K562 (cell line): Measurements from ENCODE around the gene SMAD5. TPM values are rescaled to one million over a fixed set of nuclear protein-coding genes. Genes with fewer than 3 reads are reported as not detected.

Experiments used
- ATAC-seq: fragments of 200-7000 bp; cut with Tn5 transposase; 3 replicates; pipeline ENCODE4 v1.9.1; 2020; ENCODE audit warnings: moderate library complexity
- BruUV-seq: library from RNA; stranded (reverse); fragments of 400-500 nt; replicated peaks from 2 replicates; lab custom pipeline; 2021; lab: Mats Ljungman, UMichigan
- CTCF ChIA-PET: fragments of 300-600 bp; formaldehyde crosslinking; extraction: SDS; loops from one replicate; lab custom pipeline; 2021; ENCODE audit warnings: low intra/inter-chr PET ratio; lab: Yijun Ruan, JAX
- POLR2A ChIA-PET: fragments of 300-600, 350-650 bp; sonication (Branson Sonifier 250); formaldehyde crosslinking; extraction: SDS; loops from one replicate; lab custom pipeline; 2021; ENCODE audit warnings: antibody characterized with exemption, inconsistent platforms; lab: Yijun Ruan, JAX
- DNase-seq, 4 experiments: peaks; one replicate each; pipeline versions ENCODE4 v3.0.0 to v3.0.0-alpha.2; 2011 to 2018; ENCODE audit warnings: low spot score in 3 of 4, mixed read lengths in 3 of 4; ENCODE audit errors: extremely low read depth in 1 of 4
- FAIRE-seq: peaks from 2 replicates; lab custom pipeline; 2011; peaks lifted over from hg19 to GRCh38; lab: Jason Lieb, UNC
- H2AFZ ChIP-seq: 2 replicates; pipeline ENCODE4 v1.6.0; 2011; ENCODE audit warnings: low read depth, low read length, control low read depth, inconsistent platforms
- H3K27ac ChIP-seq: fragments of 200-600 bp; 3 replicates; pipeline ENCODE4 v1.8.0; 2011; ENCODE audit warnings: low read depth, mild to moderate bottlenecking, control low read depth, inconsistent platforms, low read length, moderate library complexity, mixed read lengths; ENCODE audit errors: extremely low read depth
- H3K27me3 ChIP-seq, 2 experiments: fragments of 300-600 bp in 1 of 2; 2 replicates in 1 of 2; 3 replicates in 1 of 2; pipeline versions ENCODE4 v1.6.0 to v1.8.0; 2011; ENCODE audit warnings: inconsistent platforms in 2 of 2, low read length in 2 of 2, mild to moderate bottlenecking in 1 of 2, mixed read lengths in 1 of 2, moderate library complexity in 1 of 2; ENCODE audit not compliant: control insufficient read depth in 2 of 2, insufficient read depth in 2 of 2
- H3K36me3 ChIP-seq: fragments of 300-600 bp; 3 replicates; pipeline ENCODE4 v1.8.0; 2011; ENCODE audit warnings: mild to moderate bottlenecking, low read length, inconsistent platforms; ENCODE audit not compliant: control insufficient read depth, insufficient read depth
- H3K4me1 ChIP-seq, 2 experiments: fragments of 200-600 bp in 1 of 2; replicated peaks in 1 of 2; 2 replicates in 1 of 2; 3 replicates in 1 of 2; pipeline versions ENCODE4 v1.5.1 to v1.8.0; 2011; ENCODE audit warnings: inconsistent platforms in 2 of 2, low read length in 2 of 2, mild to moderate bottlenecking in 1 of 2, mixed read lengths in 1 of 2, moderate library complexity in 1 of 2; ENCODE audit not compliant: control insufficient read depth in 2 of 2, insufficient read depth in 2 of 2
- H3K4me2 ChIP-seq: 2 replicates; pipeline ENCODE4 v1.6.1; 2011; ENCODE audit warnings: low read length, control low read depth, inconsistent platforms, mixed read lengths; ENCODE audit not compliant: insufficient read depth
- H3K4me3 ChIP-seq: fragments of 200-600 bp; sonication (generic), shearing (Covaris generic); 2 replicates; pipeline ENCODE4 v1.5.1; 2016; ENCODE audit warnings: control low read depth, inconsistent platforms
- H3K79me2 ChIP-seq: fragments of 200-600 bp; 3 replicates; pipeline ENCODE4 v1.8.0; 2011; ENCODE audit warnings: low read length, inconsistent platforms; ENCODE audit not compliant: control insufficient read depth, insufficient read depth
- H3K9ac ChIP-seq, 2 experiments: 2 replicates each; pipeline versions ENCODE4 v1.6.0 to v1.6.1; 2011; ENCODE audit warnings: low read depth in 2 of 2, low read length in 2 of 2, control low read depth in 1 of 2, inconsistent platforms in 1 of 2, mild to moderate bottlenecking in 1 of 2, mixed read lengths in 1 of 2; ENCODE audit not compliant: insufficient read depth in 1 of 2
- H3K9me1 ChIP-seq: one replicate; pipeline ENCODE4 v1.6.0; 2011; ENCODE audit warnings: inconsistent platforms, mild to moderate bottlenecking, low read length, moderate library complexity; ENCODE audit not compliant: control insufficient read depth, insufficient read depth
- H3K9me3 ChIP-seq: replicated peaks from 2 replicates; pipeline ENCODE4 v1.5.1; 2011; ENCODE audit warnings: low read depth, low read length, inconsistent platforms; ENCODE audit not compliant: control insufficient read depth, insufficient read depth
- H4K20me1 ChIP-seq: replicated peaks from 2 replicates; pipeline ENCODE4 v1.6.1; 2011; ENCODE audit warnings: low read length, inconsistent platforms, mixed read lengths; ENCODE audit not compliant: control insufficient read depth, insufficient read depth
- MAFG ChIP-seq: fragments of 450-650 bp; conservative IDR thresholded peaks from 2 replicates; pipeline ENCODE4 v1.6.1; 2016; ENCODE audit warnings: missing genetic modification characterization, missing compliant biosample characterization
- MXI1 ChIP-seq: IDR thresholded peaks from 2 replicates; pipeline ENCODE4 v1.6.1; 2011; ENCODE audit warnings: low read depth, mild to moderate bottlenecking, improper control_type of control experiment, low read length
- MYNN ChIP-seq, 2 experiments: sonication (generic); formaldehyde crosslinking in 1 of 2; IDR thresholded peaks; 2 replicates each; pipeline versions ENCODE4 v1.5.0 to v1.6.1; 2016 to 2020; ENCODE audit warnings: antibody characterized with exemption in 1 of 2, missing genetic modification reagents in 1 of 2
- NCOA2 ChIP-seq, 2 experiments: fragments of 450-650 bp; IDR thresholded peaks; 2 replicates each; pipeline ENCODE4 v1.6.1; 2018; ENCODE audit warnings: mild to moderate bottlenecking in 2 of 2, moderate library complexity in 1 of 2; ENCODE audit not compliant: partially characterized antibody in 2 of 2
- PHB ChIP-seq: fragments of 250-450 bp; sonication (Bioruptor Pico); IDR thresholded peaks from 2 replicates; pipeline ENCODE4 v1.5.0; 2021
- PHF20 ChIP-seq: fragments of 450-650 bp; IDR thresholded peaks from 2 replicates; pipeline ENCODE4 v1.6.1; 2018; ENCODE audit not compliant: partially characterized antibody
- PURB ChIP-seq: sonication (generic); formaldehyde crosslinking; IDR thresholded peaks from 2 replicates; pipeline ENCODE4 v1.9.0; 2021; ENCODE audit warnings: low read depth, mild to moderate bottlenecking, missing genetic modification reagents
- RBM15 ChIP-seq: fragments of 200-400 bp; formaldehyde crosslinking; IDR thresholded peaks from 2 replicates; pipeline ENCODE4 v1.6.1; 2018; ENCODE audit warnings: mild to moderate bottlenecking, low read length, moderate library complexity; ENCODE audit not compliant: insufficient read depth
- RFX7 ChIP-seq: fragments of 250-450 bp; sonication (Bioruptor Pico); IDR thresholded peaks from 2 replicates; pipeline ENCODE4 v1.5.1; 2021; ENCODE audit warnings: mild to moderate bottlenecking
- SAFB ChIP-seq: fragments of 200-400 bp; formaldehyde crosslinking; IDR thresholded peaks from 2 replicates; pipeline ENCODE4 v1.6.1; 2017; ENCODE audit warnings: low read depth, low read length, borderline replicate concordance
- SETDB1 ChIP-seq: IDR thresholded peaks from one replicate; pipeline ENCODE4 v1.6.1; 2012; ENCODE audit warnings: low read length, control low read depth, inconsistent platforms
- SIRT6 ChIP-seq: IDR thresholded peaks from one replicate; pipeline ENCODE4 v1.6.1; 2012; ENCODE audit warnings: low read depth, mild to moderate bottlenecking, control low read depth, inconsistent platforms, low read length, moderate library complexity
- SIX5 ChIP-seq, 2 experiments: IDR thresholded peaks; 2 replicates each; pipeline ENCODE4 v1.6.1; 2011; ENCODE audit warnings: low read length in 2 of 2, borderline replicate concordance in 1 of 2, low read depth in 1 of 2, mild to moderate bottlenecking in 1 of 2, moderate library complexity in 1 of 2; ENCODE audit not compliant: insufficient read depth in 1 of 2
- STAT5B ChIP-seq: fragments of 250-450 bp; sonication (Bioruptor Pico); IDR thresholded peaks from 2 replicates; pipeline ENCODE4 v1.8.0; 2021; ENCODE audit warnings: mild to moderate bottlenecking, inconsistent platforms
- TAF15 ChIP-seq: fragments of 200-400 bp; formaldehyde crosslinking; IDR thresholded peaks from 2 replicates; pipeline ENCODE4 v1.6.1; 2017; ENCODE audit warnings: mild to moderate bottlenecking, low read depth, low read length, moderate library complexity
- TOE1 ChIP-seq, 2 experiments: fragments of 450-650 bp in 1 of 2; sonication (generic) in 1 of 2; formaldehyde crosslinking in 1 of 2; IDR thresholded peaks; 2 replicates each; pipeline versions ENCODE4 v1.7.1 to v1.8.0; 2016 to 2022; ENCODE audit warnings: borderline replicate concordance in 2 of 2, mild to moderate bottlenecking in 2 of 2, antibody characterized with exemption in 1 of 2, inconsistent platforms in 1 of 2, low read depth in 1 of 2, missing genetic modification reagents in 1 of 2, moderate library complexity in 1 of 2
- ZFP91 ChIP-seq: sonication (generic); formaldehyde crosslinking; IDR thresholded peaks from 2 replicates; pipeline ENCODE4 v1.8.0; 2022; ENCODE audit warnings: mild to moderate bottlenecking, missing genetic modification reagents
- ZNF146 ChIP-seq: IDR thresholded peaks from one replicate; pipeline ENCODE4 v1.6.1; 2018; ENCODE audit warnings: missing compliant biosample characterization; ENCODE audit not compliant: unreplicated experiment
- ZNF316 ChIP-seq: fragments of 450-650 bp; IDR thresholded peaks from 2 replicates; pipeline ENCODE4 v1.6.1; 2016
- ZNF384 ChIP-seq: IDR thresholded peaks from 2 replicates; pipeline ENCODE4 v1.6.1; 2012; ENCODE audit warnings: low read depth, low read length, improper control_type of control experiment
- WGBS: fragments of 100-300 bp; shearing (Covaris generic); methylation state at CpG from one replicate; pipeline ENCODE4 v1.1.6; 2016; ENCODE audit warnings: low coverage, mixed read lengths; ENCODE audit not compliant: insufficient coverage; ENCODE audit errors: missing lambda C conversion rate; 5-methylcytosine and 5-hydroxymethylcytosine counted together
- in situ Hi-C: fragments of 300-500 bp; cut with MboI; formaldehyde crosslinking; loops from 4 replicates; pipeline ENCODE4 v1.15.0; 2018; ENCODE audit warnings: inconsistent platforms, mixed read lengths
- intact Hi-C: fragments of 100-400 bp; cut with micrococcal nuclease; formaldehyde crosslinking; loops from 2 replicates; pipeline ENCODE4 v1.14.2; 2022
- polyA plus RNA-seq, 8 experiments: library from polyadenylated mRNA; depleted of rRNA in 4 of 8; stranded (reverse) in 5 of 8; unstranded in 3 of 8; fragments of >200 nt; fragmentation: Nextera tagmentation in 2 of 8; fragmentation: Illumina TruSeq in 1 of 8; extraction: Ambion mirVana in 2 of 8; extraction: Trizol in 1 of 8; gene quantifications; 2 replicates each; pipeline versions ENCODE4 v1.2.1 to v1.2.3, GENCODE V29; 2011 to 2014; ENCODE audit warnings: inconsistent platforms in 1 of 8, missing spikeins in 1 of 8
- total RNA-seq, 7 experiments: library from RNA; depleted of rRNA in 6 of 7; stranded (reverse); fragments of >200 nt in 6 of 7; fragmentation: Illumina TruSeq in 2 of 7; extraction: Trizol in 2 of 7; gene quantifications; 2 replicates each; pipeline versions ENCODE4 v1.2.1 to v1.2.3, GENCODE V29; 2011 to 2021; ENCODE audit warnings: low replicate concordance in 1 of 7

Gene SMAD5
- total and polyA plus RNA-seq, 9 of the 15 experiments (the other 6 are each of a cell fraction or from before 2014, with no cell fraction given), result 12.4 to 53.9 (median 20.3) TPM

- no peaks in the 10 kb centered on the region for H3K9me3 ChIP-seq
- H3K27ac ChIP-seq, result no peak overlapping the region
- no peaks in the 10 kb centered on the region; a peak in 1 of 5 replicates for H3K27me3 ChIP-seq
- FAIRE-seq, result no peak
- DNase-seq, result no peak
- intact Hi-C loops (no loop called here), in situ Hi-C loops (no loop called here)
- H2AFZ ChIP-seq, result no peak overlapping the region
- H3K9me1 ChIP-seq, result no peaks in the 10 kb centered on the region
- H3K4me3 ChIP-seq, result no peak overlapping the region
- WGBS, result 57% methylated on average over 5 of the region's 5 CpGs
- H3K4me1 ChIP-seq, result peaks cover 8 to 33% of the 10 kb centered on the region in 2 experiments
- POLR2A ChIA-PET, result no interaction called here
- no peaks in the 10 kb centered on the region for H4K20me1 ChIP-seq
- no peak overlapping the region for H3K9ac ChIP-seq
- BruUV-seq, result no TSS peak
- no peak overlapping the region for H3K4me2 ChIP-seq
- no peaks in the 10 kb centered on the region for H3K36me3 ChIP-seq
- no peaks in the 10 kb centered on the region for H3K79me2 ChIP-seq
- CTCF ChIA-PET, result no interaction called here
- ATAC-seq, result no peak
- TF ChIP-seq PHB (CRISPR knock-in tag) (no peak), MAFG (tag) (peak; percentile 64), ZNF146 (CRISPR knock-in tag) (no peak), SIX5 (IDR thresholded peaks at IDR 0.05; ENCODE audit: borderline replicate concordance in 1 of 2, insufficient read depth in 1 of 2, low read depth in 1 of 2, low read length in 2 of 2) (no peak), PURB (no peak), SETDB1 (no peak), TAF15 (no peak), STAT5B (CRISPR knock-in tag) (no peak), RBM15 (no peak), ZNF316 (peak; percentile 87), ZFP91 (CRISPR knock-in tag) (no peak), SAFB (no peak), SIRT6 (no peak), MXI1 (no peak), RFX7 (no peak), NCOA2 (IDR thresholded peaks at IDR 0.05; ENCODE audit: partially characterized antibody in 2 of 2) (no peak), PHF20 (no peak), TOE1 (IDR thresholded peaks at IDR 0.05; ENCODE audit: borderline replicate concordance) (no peak), TOE1 (CRISPR knock-in tag; IDR thresholded peaks at IDR 0.05; ENCODE audit: borderline replicate concordance, low read depth) (no peak), MYNN (IDR thresholded peaks at IDR 0.05) (no peak), MYNN (CRISPR knock-in tag; IDR thresholded peaks at IDR 0.05) (no peak), ZNF384 (no peak)
Observed at GRCh38 chr5:136086783-136087566, 45.7 kb upstream of the SMAD5 start.
